KMS-11 (cell line): ENCODE measurements around the gene SHROOM1.

Source experiments
- H2AFZ ChIP-seq: fragments of 200-600 bp; sonication (generic); 2 replicates; pipeline ENCODE4 v1.6.1; 2016; ENCODE audit warnings: antibody characterized with exemption, mixed run types, low read depth
- H3K27ac ChIP-seq: fragments of 200-600 bp; sonication (generic); 2 replicates; pipeline ENCODE4 v1.6.1; 2016; ENCODE audit warnings: mild to moderate bottlenecking, mixed run types
- H3K27me3 ChIP-seq: fragments of 200-600 bp; sonication (generic); 2 replicates; pipeline ENCODE4 v1.6.1; 2017; ENCODE audit warnings: mild to moderate bottlenecking, low read depth, mixed run types, moderate library complexity; ENCODE audit not compliant: insufficient read depth
- H3K36me3 ChIP-seq: fragments of 200-600 bp; sonication (generic); 2 replicates; pipeline ENCODE4 v1.6.1; 2017; ENCODE audit warnings: mild to moderate bottlenecking, mixed run types; ENCODE audit not compliant: insufficient read depth
- H3K4me1 ChIP-seq: fragments of 200-600 bp; sonication (generic); 2 replicates; pipeline ENCODE4 v1.6.1; 2016; ENCODE audit warnings: mild to moderate bottlenecking, low read depth, mixed run types; ENCODE audit not compliant: poor library complexity, severe bottlenecking
- H3K4me2 ChIP-seq: fragments of 200-600 bp; sonication (generic); 2 replicates; pipeline ENCODE4 v1.7.0; 2016; ENCODE audit warnings: mild to moderate bottlenecking, mixed run types
- H3K4me3 ChIP-seq: fragments of 200-600 bp; sonication (generic); IDR thresholded peaks from 2 replicates; pipeline ENCODE4 v1.6.1; 2017; ENCODE audit warnings: low read depth, low read length, mixed read lengths; ENCODE audit not compliant: insufficient read depth
- H3K79me2 ChIP-seq: fragments of 200-600 bp; sonication (generic); 2 replicates; pipeline ENCODE4 v1.6.1; 2016; ENCODE audit warnings: low read depth, mixed run types; ENCODE audit not compliant: insufficient read depth
- H3K9ac ChIP-seq: fragments of 200-600 bp; sonication (generic); 2 replicates; pipeline ENCODE4 v1.6.1; 2016; ENCODE audit warnings: mild to moderate bottlenecking, mixed run types
- H4K20me1 ChIP-seq: fragments of 200-600 bp; sonication (generic); 2 replicates; pipeline ENCODE4 v1.6.1; 2016; ENCODE audit warnings: mild to moderate bottlenecking, mixed run types; ENCODE audit not compliant: insufficient read depth
- CTCF ChIP-seq: fragments of 200-600 bp; sonication (generic); conservative IDR thresholded peaks from 2 replicates; pipeline ENCODE4 v1.6.1; 2017; ENCODE audit warnings: low read depth, mild to moderate bottlenecking, antibody characterized with exemption, low read length, moderate library complexity, mixed read lengths

Gene SHROOM1

DNA sequence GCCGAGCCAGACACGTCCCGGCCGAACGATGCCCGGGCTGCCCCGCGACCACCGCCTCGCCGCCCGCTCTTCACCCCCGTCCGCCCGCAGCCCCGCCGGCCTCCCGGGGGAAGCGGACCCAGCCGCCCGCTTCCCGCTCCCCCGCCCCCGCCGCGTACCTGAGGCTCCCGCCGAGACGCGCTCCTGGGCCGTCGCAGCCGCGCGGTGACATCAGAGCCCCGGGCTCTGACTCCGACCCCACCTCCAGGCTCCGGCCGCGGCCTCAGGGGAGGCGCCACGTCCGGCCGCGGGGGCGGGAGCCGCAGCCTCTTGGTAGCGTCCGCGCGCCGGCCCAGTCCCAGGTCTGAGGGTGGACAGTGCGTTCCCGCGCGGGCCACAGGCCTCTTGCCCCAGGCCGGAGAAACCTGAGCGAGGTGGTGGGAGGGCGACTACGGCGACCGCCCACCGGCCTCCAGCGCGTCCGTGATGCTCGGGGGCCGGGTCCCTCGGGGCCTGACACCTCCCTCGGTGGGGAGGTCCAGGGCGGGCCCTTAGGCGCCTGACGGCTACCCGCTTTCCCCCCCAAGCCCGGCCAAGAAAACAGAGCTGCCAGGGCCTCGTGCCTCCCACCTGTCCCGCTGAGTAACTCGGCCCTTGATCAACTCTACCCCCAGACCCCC lies at the start of gene SHROOM1:
TSS of gene SHROOM1 (minus strand) at position 212 of the 659 bp plus-strand sequence. CDS start 4,507 bp downstream, outside the sequence.
- H3K36me3 ChIP-seq: no peaks in the 10 kb centered on the region
- H3K4me2 ChIP-seq: peak within 1 kb of the TSS; percentile 53
- no peaks in the 10 kb centered on the region for H3K79me2 ChIP-seq
- TF ChIP-seq CTCF: no peak
- H3K4me1 ChIP-seq: peaks cover 8% of the 10 kb centered on the region
- H2AFZ ChIP-seq: peak within 1 kb of the TSS; percentile 93
- no peaks in the 10 kb centered on the region for H3K27me3 ChIP-seq
- no peak within 1 kb of the TSS for H3K4me3 ChIP-seq
- no peaks in the 10 kb centered on the region for H4K20me1 ChIP-seq
- peak within 1 kb of the TSS; percentile 83 for H3K9ac ChIP-seq
- no peak within 1 kb of the TSS for H3K27ac ChIP-seq

DNA sequence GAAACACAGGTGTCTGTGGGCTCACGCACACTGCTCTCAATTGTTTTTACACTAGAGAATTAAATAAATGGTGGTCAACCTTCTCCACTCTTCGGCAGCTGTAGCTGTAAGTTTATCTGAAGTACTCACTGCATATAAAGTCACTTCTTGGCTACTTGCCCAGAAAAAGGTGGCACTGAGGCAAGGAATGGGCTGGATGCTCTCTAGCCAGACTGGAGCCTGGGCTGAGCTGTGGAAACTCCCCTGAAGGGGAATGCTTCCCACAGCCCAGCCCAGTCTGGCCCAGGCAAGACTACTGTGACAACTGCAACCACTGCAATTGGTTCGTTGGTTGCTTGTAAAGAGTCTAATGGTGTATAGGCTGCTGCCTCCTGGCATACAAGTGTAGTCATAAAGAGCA lies 47.5 kb upstream of the SHROOM1 start:
- Histone ChIP-seq H3K79me2 (no peaks in the 10 kb centered on the region), H3K4me3 (no peak overlapping the region), H3K4me2 (no peak overlapping the region), H4K20me1 (no peaks in the 10 kb centered on the region), H3K4me1 (peaks cover 2% of the 10 kb centered on the region), H3K27me3 (no peaks in the 10 kb centered on the region), H3K9ac (no peak overlapping the region), H3K36me3 (no peaks in the 10 kb centered on the region), H2AFZ (no peak overlapping the region), H3K27ac (no peak overlapping the region)
- no peak for TF ChIP-seq CTCF

DNA sequence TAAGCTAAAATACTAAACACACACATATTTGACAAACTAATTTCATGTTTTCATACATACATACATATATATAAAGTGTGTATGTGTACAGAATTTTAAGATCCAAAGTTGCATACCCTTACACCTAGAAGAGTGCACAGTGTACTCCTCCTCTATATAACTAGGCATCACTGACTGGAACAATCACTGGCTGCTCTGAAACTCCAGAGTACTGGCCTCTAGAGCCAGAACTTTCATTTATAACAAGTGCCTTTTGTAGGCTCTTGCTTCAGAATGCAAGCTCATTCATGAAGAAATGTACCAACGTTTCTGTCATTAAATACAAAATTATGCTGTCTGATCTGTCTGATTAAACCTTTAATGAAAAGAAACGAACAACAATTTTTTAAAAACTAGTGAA lies 47.0 kb upstream of the SHROOM1 start:
- Histone ChIP-seq H3K4me1 (no peaks in the 10 kb centered on the region), H3K36me3 (no peaks in the 10 kb centered on the region), H3K79me2 (no peaks in the 10 kb centered on the region), H2AFZ (no peak overlapping the region), H3K4me2 (no peak overlapping the region), H3K27ac (no peak overlapping the region), H3K4me3 (no peak overlapping the region), H3K27me3 (no peaks in the 10 kb centered on the region), H3K9ac (no peak overlapping the region), H4K20me1 (no peaks in the 10 kb centered on the region)
- TF ChIP-seq CTCF: no peak

DNA sequence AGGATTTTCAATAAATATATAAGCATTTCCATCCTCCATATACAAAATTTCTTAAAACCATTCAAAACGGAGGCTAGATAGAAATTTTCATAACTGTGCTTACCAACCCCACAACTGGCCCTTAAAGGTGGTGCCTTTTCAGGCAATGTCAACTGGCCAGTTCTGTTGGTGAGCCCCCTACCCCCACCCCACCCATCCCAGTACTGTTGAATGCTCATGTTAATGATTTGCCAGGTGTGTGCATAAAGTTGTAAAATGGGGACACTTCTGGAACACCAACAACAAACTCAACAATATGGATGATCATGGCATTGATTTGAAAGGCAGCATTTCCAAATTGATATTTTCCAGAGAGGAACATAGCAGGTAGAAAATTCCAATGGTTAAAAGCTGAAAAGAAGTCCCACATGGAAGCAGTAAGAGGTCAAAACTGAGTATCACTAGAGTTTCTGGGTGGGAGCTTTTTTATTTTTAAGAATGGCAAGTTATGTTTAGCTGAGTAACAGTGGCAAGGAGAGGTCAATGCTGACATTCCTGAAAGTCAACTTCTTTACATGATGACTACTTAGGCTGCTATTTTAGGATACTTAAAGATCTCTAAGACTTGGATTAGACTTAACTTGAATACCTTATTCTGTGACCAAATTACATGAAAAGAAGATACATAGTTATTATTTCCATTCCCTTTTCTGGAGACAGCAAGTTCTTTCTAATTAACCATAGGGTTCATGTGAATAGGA lies 45.7 kb upstream of the SHROOM1 start:
- no peaks in the 10 kb centered on the region for H3K27me3 ChIP-seq
- no peaks in the 10 kb centered on the region for H3K4me1 ChIP-seq
- H2AFZ ChIP-seq: no peak overlapping the region
- H3K9ac ChIP-seq: no peak overlapping the region
- H4K20me1 ChIP-seq: no peaks in the 10 kb centered on the region
- H3K27ac ChIP-seq: no peak overlapping the region
- H3K79me2 ChIP-seq: no peaks in the 10 kb centered on the region
- no peak overlapping the region for H3K4me2 ChIP-seq
- H3K4me3 ChIP-seq: no peak overlapping the region
- no peak for TF ChIP-seq CTCF
- no peaks in the 10 kb centered on the region for H3K36me3 ChIP-seq
